HCT116 (cell line): ENCODE measurements around the gene FHIT. TPM values are rescaled to one million over a fixed set of nuclear protein-coding genes. Genes with fewer than 3 reads are reported as not detected.

Experiments used
- ATAC-seq: fragments of 200-7000 bp; cut with Tn5 transposase; 2 replicates; pipeline ENCODE4 v1.9.1; 2020; ENCODE audit warnings: mild to moderate bottlenecking, moderate library complexity
- BruUV-seq: library from RNA; stranded (reverse); fragments of 400-500 nt; replicated peaks from 2 replicates; lab custom pipeline; 2021; lab: Mats Ljungman, UMichigan
- CTCF ChIA-PET: fragments of 300-600 bp; sonication (Branson Sonifier 250); formaldehyde crosslinking; loops from one replicate; lab custom pipeline; 2021; ENCODE audit warnings: antibody characterized with exemption; lab: Charles Lee
- POLR2A ChIA-PET: fragments of 300-600, 350-600 bp; sonication (Branson Sonifier 250); formaldehyde crosslinking; loops from one replicate; lab custom pipeline; 2021; ENCODE audit warnings: antibody characterized with exemption; lab: Charles Lee
- RAD21 ChIA-PET, 2 experiments: fragments of 300-600 bp; sonication (Branson Sonifier 250); formaldehyde crosslinking; loops; one replicate each; lab custom pipeline; 2023; ENCODE audit warnings: low total read pairs in 2 of 2; ENCODE audit not compliant: uncharacterized antibody in 2 of 2, unreplicated experiment in 2 of 2, low non-redundant PET in 1 of 2; lab: Charles Lee
- DNase-seq: peaks from one replicate; pipeline ENCODE4 v3.0.0-alpha.2; 2010; ENCODE audit warnings: low read depth, low spot score
- H2AFZ ChIP-seq: fragments of 200-600 bp; shearing (Covaris generic), sonication (generic); 2 replicates; pipeline ENCODE4 v1.6.1; 2017; ENCODE audit warnings: low read depth, mixed run types, mixed read lengths, antibody characterized with exemption, low read length; ENCODE audit not compliant: poor library complexity, severe bottlenecking
- H3K27ac ChIP-seq: 2 replicates; pipeline ENCODE4 v1.5.1; 2012; ENCODE audit warnings: low read depth, low read length
- H3K27me3 ChIP-seq: fragments of 200-600 bp; sonication (generic); 2 replicates; pipeline ENCODE4 v1.6.1; 2016; ENCODE audit warnings: mixed run types, low read length, mixed read lengths; ENCODE audit not compliant: insufficient read depth
- H3K36me3 ChIP-seq, 2 experiments: fragments of 200-500 bp in 1 of 2; fragments of 200-600 bp in 1 of 2; sonication (Bioruptor generic) in 1 of 2; sonication (generic) in 1 of 2; 2 replicates each; pipeline versions ENCODE4 v1.5.1 to v1.6.1; 2014 to 2016; ENCODE audit warnings: low read length in 2 of 2, inconsistent platforms in 1 of 2, mixed read lengths in 1 of 2, mixed run types in 1 of 2; ENCODE audit not compliant: insufficient read depth in 2 of 2, control insufficient read depth in 1 of 2
- H3K4me1 ChIP-seq, 2 experiments: fragments of 200-600 bp in 1 of 2; sonication (generic) in 1 of 2; 2 replicates each; pipeline versions ENCODE4 v1.5.1 to v1.6.1; 2012 to 2017; ENCODE audit warnings: low read length in 2 of 2, inconsistent platforms in 1 of 2, mild to moderate bottlenecking in 1 of 2, mixed read lengths in 1 of 2, mixed run types in 1 of 2, moderate library complexity in 1 of 2; ENCODE audit not compliant: insufficient read depth in 2 of 2, control insufficient read depth in 1 of 2
- H3K4me2 ChIP-seq: fragments of 200-600 bp; sonication (generic); 2 replicates; pipeline ENCODE4 v1.6.1; 2017; ENCODE audit warnings: mixed run types, low read length, mixed read lengths
- H3K4me3 ChIP-seq, 2 experiments: fragments of 200-600 bp in 1 of 2; sonication (generic) in 1 of 2; replicated peaks in 1 of 2; 2 replicates each; pipeline ENCODE4 v1.5.1; 2011 to 2016; ENCODE audit warnings: low read length in 2 of 2, control low read depth in 1 of 2, low read depth in 1 of 2, mild to moderate bottlenecking in 1 of 2, mixed read lengths in 1 of 2, mixed run types in 1 of 2
- H3K79me2 ChIP-seq: fragments of 200-600 bp; sonication (generic); 2 replicates; pipeline ENCODE4 v1.6.1; 2017; ENCODE audit warnings: mild to moderate bottlenecking, mixed run types, low read length, moderate library complexity, mixed read lengths; ENCODE audit not compliant: insufficient read depth
- H3K9ac ChIP-seq: fragments of 200-600 bp; sonication (generic); 2 replicates; pipeline ENCODE4 v1.6.1; 2016; ENCODE audit warnings: low read length, mixed read lengths
- H3K9me2 ChIP-seq: fragments of 200-600 bp; sonication (generic), shearing (Covaris generic); 2 replicates; pipeline ENCODE4 v1.6.1; 2017; ENCODE audit warnings: mixed run types, mild to moderate bottlenecking, moderate library complexity; ENCODE audit not compliant: insufficient read depth
- H3K9me3 ChIP-seq, 2 experiments: fragments of 200-500 bp in 1 of 2; fragments of 200-600 bp in 1 of 2; sonication (Bioruptor generic) in 1 of 2; sonication (generic) in 1 of 2; 2 replicates each; pipeline ENCODE4 v1.6.1; 2014 to 2017; ENCODE audit warnings: low read length in 2 of 2, mixed read lengths in 2 of 2, inconsistent platforms in 1 of 2, low read depth in 1 of 2, mild to moderate bottlenecking in 1 of 2, mixed run types in 1 of 2, moderate library complexity in 1 of 2; ENCODE audit not compliant: control insufficient read depth in 1 of 2, insufficient read depth in 1 of 2
- H4K20me1 ChIP-seq: fragments of 200-600 bp; sonication (generic), shearing (Covaris generic); 2 replicates; pipeline ENCODE4 v1.6.1; 2017; ENCODE audit warnings: mixed run types, mild to moderate bottlenecking, moderate library complexity; ENCODE audit not compliant: insufficient read depth
- CBX3 ChIP-seq: IDR thresholded peaks from 2 replicates; pipeline ENCODE4 v1.6.1; 2012; ENCODE audit warnings: low read depth
- EGR1 ChIP-seq: IDR thresholded peaks from 2 replicates; pipeline ENCODE4 v1.6.1; 2012; ENCODE audit warnings: low read depth
- ELF1 ChIP-seq: IDR thresholded peaks from 2 replicates; pipeline ENCODE4 v1.6.1; 2012; ENCODE audit warnings: low read depth, borderline replicate concordance
- EZH2phosphoT487 ChIP-seq: fragments of 200-600 bp; IDR thresholded peaks from 2 replicates; pipeline ENCODE4 v1.6.1; 2018; ENCODE audit warnings: antibody characterized with exemption, borderline replicate concordance
- FOSL1 ChIP-seq: IDR thresholded peaks from 2 replicates; pipeline ENCODE4 v1.6.1; 2012; ENCODE audit warnings: low read depth
- JUND ChIP-seq: IDR thresholded peaks from 2 replicates; pipeline ENCODE4 v1.6.1; 2012
- MAX ChIP-seq: IDR thresholded peaks from 2 replicates; pipeline ENCODE4 v1.6.1; 2012
- REST ChIP-seq: IDR thresholded peaks from 2 replicates; pipeline ENCODE4 v1.6.1; 2012; ENCODE audit warnings: low read depth
- SIN3A ChIP-seq: IDR thresholded peaks from 2 replicates; pipeline ENCODE4 v1.6.1; 2012; ENCODE audit warnings: low read depth
- SP1 ChIP-seq: IDR thresholded peaks from 2 replicates; pipeline ENCODE4 v1.6.1; 2012; ENCODE audit warnings: low read depth
- SRF ChIP-seq: IDR thresholded peaks from 2 replicates; pipeline ENCODE4 v1.6.1; 2012; ENCODE audit warnings: low read depth
- TCF7L2 ChIP-seq: IDR thresholded peaks from 2 replicates; pipeline ENCODE4 v1.7.0; 2011; ENCODE audit warnings: borderline replicate concordance, inconsistent platforms; ENCODE audit not compliant: insufficient read depth, insufficient read length; ENCODE audit errors: extremely low read depth
- YY1 ChIP-seq: IDR thresholded peaks from 2 replicates; pipeline ENCODE4 v1.6.1; 2011; ENCODE audit warnings: low read length, low read depth, moderate library complexity, mild to moderate bottlenecking; ENCODE audit not compliant: insufficient replicate concordance; ENCODE audit errors: extremely low read depth
- ZFX ChIP-seq: fragments of 450-650 bp; IDR thresholded peaks from 2 replicates; pipeline ENCODE4 v1.6.1; 2017
- intact Hi-C: fragments of 100-400 bp; cut with micrococcal nuclease; formaldehyde crosslinking; loops from 2 replicates; pipeline ENCODE4 v1.10.0; 2022
- total RNA-seq: library from RNA; stranded (reverse); gene quantifications from one replicate; pipeline ENCODE4 v1.2.1, GENCODE V29; 2021; ENCODE audit not compliant: unreplicated experiment
- TF ChIP-seq, protein P1 (sequence below): IDR thresholded peaks from 2 replicates; pipeline ENCODE4 v1.6.1; 2012

Gene FHIT
- total RNA-seq, 1 experiment from 2014 or later, result 20.1 TPM

DNA sequence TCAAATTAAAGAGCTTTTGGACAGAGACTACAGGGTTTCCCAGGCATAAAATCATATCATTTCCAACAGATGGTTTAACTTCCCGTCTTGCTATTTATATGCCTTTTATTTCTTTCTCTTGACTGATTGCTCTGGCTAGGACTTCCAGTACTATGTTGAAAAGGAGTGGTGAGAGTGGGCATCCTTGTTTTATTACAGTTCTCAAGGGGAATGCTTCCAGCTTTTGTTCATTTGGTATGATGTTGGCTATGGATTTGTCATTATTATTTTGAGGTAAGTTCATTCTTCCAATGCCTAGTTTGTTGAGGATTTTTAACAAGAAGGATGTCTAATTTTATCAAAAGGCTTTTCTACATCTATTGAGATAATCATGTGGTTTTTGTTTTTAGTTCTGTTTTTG, 1304.9 kb downstream of the FHIT start:
- Histone ChIP-seq H3K4me1 (no peaks in the 10 kb centered on the region), H3K27ac (no peak overlapping the region), H3K4me3 (no peak overlapping the region), H3K4me2 (no peak overlapping the region), H3K27me3 (peaks cover 9% of the 10 kb centered on the region), H3K36me3 (no peaks in the 10 kb centered on the region), H3K79me2 (no peaks in the 10 kb centered on the region), H4K20me1 (no peaks in the 10 kb centered on the region), H3K9ac (no peak overlapping the region), H3K9me3 (no peaks in the 10 kb centered on the region), H2AFZ (no peak overlapping the region), H3K9me2 (no peaks in the 10 kb centered on the region)
- ChIA-PET RAD21 (no interaction called here), POLR2A (no interaction called here), CTCF (no interaction called here)
- intact Hi-C loops, result no loop called here
- ATAC-seq, result no peak
- DNase-seq, result no peak
- BruUV-seq, result no TSS peak
- TF ChIP-seq SP1 (no peak), TCF7L2 (no peak)
- TF ChIP-seq, protein P1, sequence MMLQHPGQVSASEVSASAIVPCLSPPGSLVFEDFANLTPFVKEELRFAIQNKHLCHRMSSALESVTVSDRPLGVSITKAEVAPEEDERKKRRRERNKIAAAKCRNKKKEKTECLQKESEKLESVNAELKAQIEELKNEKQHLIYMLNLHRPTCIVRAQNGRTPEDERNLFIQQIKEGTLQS, result no peak

- Histone ChIP-seq H3K79me2 (no peaks in the 10 kb centered on the region), H3K4me1 (no peaks in the 10 kb centered on the region), H3K9me3 (no peaks in the 10 kb centered on the region), H3K27me3 (peaks cover 6% of the 10 kb centered on the region; the same call in 1 of the 2 replicates), H3K4me2 (no peak overlapping the region), H2AFZ (no peak overlapping the region), H3K36me3 (no peaks in the 10 kb centered on the region), H3K9me2 (no peaks in the 10 kb centered on the region), H3K4me3 (no peak overlapping the region), H4K20me1 (no peaks in the 10 kb centered on the region), H3K27ac (no peak overlapping the region), H3K9ac (no peak overlapping the region)
- intact Hi-C loops, result no loop called here
- CTCF ChIA-PET, result no interaction called here
- POLR2A ChIA-PET, result no interaction called here
- TF ChIP-seq, protein P1, result no peak
- TF ChIP-seq MAX (no peak), EGR1 (no peak), YY1 (no peak), FOSL1 (no peak), SP1 (no peak), SRF (no peak), CBX3 (no peak), ZFX (no peak), JUND (no peak), EZH2phosphoT487 (no peak), ELF1 (no peak), SIN3A (no peak), REST (no peak)
- ATAC-seq (no peak), DNase-seq (no peak)
- RAD21 ChIA-PET, result no interaction called here
- no TSS peak for BruUV-seq
These were observed 1310.5 kb downstream of the FHIT start for GRCh38 chr3:59940718-59941117.
